GM12872 (cell line): ENCODE measurements around the gene ANKRD33B.

Experiments
- CTCF ChIP-seq: IDR thresholded peaks from 3 replicates; pipeline ENCODE4 v1.5.1; 2011; ENCODE audit warnings: low read depth, mild to moderate bottlenecking, low read length, moderate library complexity; ENCODE audit not compliant: insufficient read depth

Gene ANKRD33B

GRCh38 chr5:10564838-10565784 lies 1.2 kb downstream of the ANKRD33B start:
- TF ChIP-seq CTCF: no peak

- TF ChIP-seq CTCF: no peak
Observed at GRCh38 chr5:10565785-10566542, 2.1 kb downstream of the ANKRD33B start.

- no peak for TF ChIP-seq CTCF
Observed at GRCh38 chr5:10566543-10567068, 2.7 kb downstream of the ANKRD33B start.

- no peak for TF ChIP-seq CTCF
Observed at GRCh38 chr5:10567121-10567591, 3.3 kb downstream of the ANKRD33B start.

- no peak for TF ChIP-seq CTCF
Observed at GRCh38 chr5:10567781-10568321, 4.0 kb downstream of the ANKRD33B start.

GRCh38 chr5:10572451-10572850 lies 8.6 kb downstream of the ANKRD33B start:
- TF ChIP-seq CTCF: no peak
